ENCODE results near the gene ARL8B.

The ARL8B gene

GRCh38 chr3:5123937-5124336 lies 1.8 kb downstream of the ARL8B start:
- H3K4me3 ChIP-seq (ENCODE audit: low read length) = peak overlapping the region; percentile 51
- no peak for TF ChIP-seq CTCF (IDR thresholded peaks at IDR 0.05; ENCODE audit: insufficient read depth, low read depth, low read length, missing control alignments)
- DNase-seq (ENCODE audit: low read depth) = peak; percentile 63

- peak; percentile 65 for DNase-seq (ENCODE audit: low read depth)
- no peak for TF ChIP-seq CTCF (IDR thresholded peaks at IDR 0.05; ENCODE audit: insufficient read depth, low read depth, low read length, missing control alignments)
- peak overlapping the region; percentile 11 for H3K4me3 ChIP-seq (ENCODE audit: low read length)
These were observed 4.5 kb downstream of the ARL8B start for GRCh38 chr3:5126586-5126985.

GRCh38 chr3:5128849-5129248 lies 6.8 kb downstream of the ARL8B start:
- H3K4me3 ChIP-seq (ENCODE audit: low read length) = no peak overlapping the region
- no peak for TF ChIP-seq CTCF (IDR thresholded peaks at IDR 0.05; ENCODE audit: insufficient read depth, low read depth, low read length, missing control alignments)
- no peak for DNase-seq (ENCODE audit: low read depth)

DNA sequence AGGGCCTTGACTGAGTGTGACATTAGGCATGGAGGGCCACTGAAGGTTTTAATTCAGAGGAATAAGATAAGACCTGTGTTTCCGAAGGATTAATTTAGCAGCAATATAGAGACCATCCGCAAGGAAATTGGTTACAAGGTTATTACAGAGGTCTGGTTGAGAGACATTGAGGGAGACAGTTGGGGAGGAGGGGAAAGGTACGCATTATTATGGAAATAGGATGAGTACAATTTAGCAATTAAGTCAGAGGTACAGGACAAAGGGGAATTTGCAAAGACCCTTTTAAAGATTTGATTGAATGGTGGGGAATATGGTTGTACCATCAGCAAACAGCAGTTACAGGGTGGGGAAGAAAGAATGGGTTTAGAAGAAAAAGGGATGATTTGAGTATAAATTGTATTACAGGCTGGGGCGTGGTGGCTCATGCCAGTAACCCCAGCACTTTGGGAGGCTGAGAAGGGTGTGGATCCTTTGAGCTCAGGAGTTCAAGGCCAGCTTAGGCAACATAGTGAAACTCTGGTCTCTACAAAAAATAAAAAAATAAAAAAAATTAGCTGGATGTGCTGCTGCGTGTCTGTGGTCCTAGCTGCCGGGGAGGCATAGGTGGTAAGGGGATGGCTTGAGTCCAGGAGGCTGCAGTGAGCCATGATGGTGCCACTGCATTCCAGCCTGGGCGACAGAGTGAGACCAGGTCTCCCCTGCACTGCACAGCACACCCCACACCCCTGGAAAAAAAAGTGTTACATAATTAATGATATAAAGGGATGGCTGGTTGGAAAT lies 11.3 kb downstream of the ARL8B start:
- DNase-seq (ENCODE audit: low read depth) = no peak
- no peak for TF ChIP-seq CTCF (IDR thresholded peaks at IDR 0.05; ENCODE audit: insufficient read depth, low read depth, low read length, missing control alignments)
- no peak overlapping the region for H3K4me3 ChIP-seq (ENCODE audit: low read length)

GRCh38 chr3:5134019-5134391 lies 11.9 kb downstream of the ARL8B start:
- no peak for DNase-seq (ENCODE audit: low read depth)
- no peak for TF ChIP-seq CTCF (IDR thresholded peaks at IDR 0.05; ENCODE audit: insufficient read depth, low read depth, low read length, missing control alignments)
- H3K4me3 ChIP-seq (ENCODE audit: low read length) = no peak overlapping the region

GRCh38 chr3:5134499-5134898 lies 12.4 kb downstream of the ARL8B start:
- no peak for TF ChIP-seq CTCF (IDR thresholded peaks at IDR 0.05; ENCODE audit: insufficient read depth, low read depth, low read length, missing control alignments)
- no peak for DNase-seq (ENCODE audit: low read depth)
- no peak overlapping the region for H3K4me3 ChIP-seq (ENCODE audit: low read length)
